Kidney capillary endothelial cell (primary cell): ENCODE measurements around the gene STRADB.
A peak's percentile ranks its signal among the peaks of the same experiment; 100 is the strongest.
"Not testable (repeated sequence)": the region's sequence is repeated elsewhere in the genome, so short reads cannot be mapped to it uniquely, and the experiment has no call there.

Experiments used
- DNase-seq: peaks from one replicate; pipeline ENCODE4 v3.0.0-alpha.2; 2018; ENCODE audit warnings: low spot score

Gene STRADB

DNA sequence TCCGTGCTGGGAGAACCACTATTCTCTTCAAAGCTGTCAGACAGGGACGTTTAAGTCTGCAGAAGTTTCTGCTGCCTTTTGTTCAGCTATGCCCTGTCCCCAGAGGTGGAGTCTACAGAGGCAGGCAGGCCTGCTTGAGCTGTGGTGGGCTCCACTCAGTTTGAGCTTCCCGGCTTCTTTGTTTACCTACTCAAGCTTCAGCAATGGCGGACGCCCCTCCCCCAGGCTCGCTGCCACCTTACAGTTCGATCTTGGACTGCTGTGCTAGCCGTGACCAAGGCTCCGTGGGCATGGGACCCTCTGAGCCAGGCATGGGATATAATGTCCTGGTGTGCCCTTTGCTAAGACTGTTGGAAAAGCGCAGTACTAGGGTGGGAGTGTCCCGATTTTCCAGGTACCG is 21.2 kb upstream of the STRADB start:
- not testable (repeated sequence) for DNase-seq

DNA sequence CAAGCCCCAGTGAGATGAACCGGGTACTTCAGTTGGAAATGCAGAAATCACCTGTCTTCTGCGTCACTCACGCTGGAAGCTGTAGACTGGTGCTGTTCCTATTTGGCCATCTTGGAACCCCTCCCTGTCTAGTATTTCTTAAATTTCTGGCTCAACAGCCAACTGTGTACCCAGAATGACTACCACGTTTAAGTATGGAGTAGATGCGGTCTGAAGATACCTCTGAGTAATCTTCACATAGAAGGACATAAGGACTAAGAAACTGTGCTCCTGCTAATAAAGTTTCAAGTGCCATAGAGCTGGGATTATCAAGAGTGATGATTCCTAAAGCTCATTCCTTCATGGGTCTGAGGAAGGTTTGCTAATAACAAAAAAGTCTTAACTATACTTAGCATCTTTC is 20.7 kb upstream of the STRADB start:
- no peak for DNase-seq

DNA sequence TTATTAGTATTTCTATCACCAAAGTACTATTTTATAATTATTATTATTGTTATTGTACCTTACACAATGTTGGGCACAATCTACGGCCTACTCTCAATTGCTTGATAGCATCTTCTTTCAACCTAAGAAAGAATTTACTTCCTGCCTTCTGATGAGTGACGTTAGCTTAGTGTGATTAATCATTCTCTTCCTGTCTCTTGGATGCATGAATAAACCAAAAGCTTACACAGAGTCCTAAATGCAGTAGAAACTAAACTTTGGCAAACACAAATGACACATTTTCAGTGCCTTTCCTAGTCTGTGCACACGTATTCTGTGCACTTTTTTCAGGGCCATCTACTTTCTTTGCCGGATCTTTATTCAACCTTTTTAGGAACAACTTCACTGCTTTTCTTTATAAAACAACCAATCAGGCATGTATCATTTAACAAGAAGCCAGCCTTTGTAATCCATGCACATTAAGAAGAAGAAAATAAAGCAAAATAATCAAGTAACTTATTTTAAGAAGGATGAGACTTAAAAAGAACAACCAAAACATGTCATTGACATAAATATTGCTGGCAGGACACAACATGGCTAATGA is 19.4 kb upstream of the STRADB start:
- DNase-seq: peak; percentile 82

DNA sequence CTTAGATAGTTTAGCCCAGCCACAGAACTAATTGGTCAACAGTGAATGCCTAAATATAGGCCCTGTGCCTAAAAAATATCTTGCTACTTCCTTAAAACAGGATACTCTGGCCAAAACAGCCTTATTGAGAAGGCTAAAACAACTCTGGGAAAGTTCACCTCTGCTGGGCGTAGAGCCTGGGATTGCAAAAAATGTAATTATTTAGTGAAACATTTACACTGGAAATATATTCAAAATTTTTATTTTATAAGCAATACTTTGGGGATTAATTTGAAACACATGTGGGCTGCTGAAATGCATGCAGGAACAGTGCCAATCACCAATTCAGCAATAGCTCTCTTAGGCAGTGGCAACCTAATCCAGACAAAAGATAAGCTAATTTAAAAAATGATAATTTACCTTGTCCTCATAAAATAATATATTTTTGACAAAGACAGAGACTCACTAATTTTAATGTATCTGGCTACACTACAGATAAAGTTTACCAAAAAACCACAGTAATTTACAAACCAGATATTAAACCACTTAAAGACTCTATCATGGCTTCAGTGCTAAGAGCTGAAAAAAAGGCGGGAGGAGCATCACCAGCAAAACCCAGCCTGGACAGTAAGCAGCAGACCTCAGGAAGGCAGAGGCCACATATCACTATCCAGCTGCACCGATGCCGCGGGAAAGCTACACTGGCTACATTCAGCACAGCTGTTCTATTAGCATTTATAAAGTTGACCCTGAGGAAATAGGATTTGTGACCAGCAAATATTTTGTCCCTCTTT is 18.7 kb upstream of the STRADB start:
- DNase-seq: peak; percentile 22

- DNase-seq: no peak
Measured at GRCh38 chr2:201433394-201433995, 18.0 kb upstream of the STRADB start.

- no peak for DNase-seq
Measured at GRCh38 chr2:201436141-201436540, 15.4 kb upstream of the STRADB start.

- not testable (repeated sequence) for DNase-seq
Measured at GRCh38 chr2:201439336-201439922, 12.1 kb upstream of the STRADB start.

GRCh38 chr2:201440182-201440581 is 11.4 kb upstream of the STRADB start:
- DNase-seq: no peak

DNA sequence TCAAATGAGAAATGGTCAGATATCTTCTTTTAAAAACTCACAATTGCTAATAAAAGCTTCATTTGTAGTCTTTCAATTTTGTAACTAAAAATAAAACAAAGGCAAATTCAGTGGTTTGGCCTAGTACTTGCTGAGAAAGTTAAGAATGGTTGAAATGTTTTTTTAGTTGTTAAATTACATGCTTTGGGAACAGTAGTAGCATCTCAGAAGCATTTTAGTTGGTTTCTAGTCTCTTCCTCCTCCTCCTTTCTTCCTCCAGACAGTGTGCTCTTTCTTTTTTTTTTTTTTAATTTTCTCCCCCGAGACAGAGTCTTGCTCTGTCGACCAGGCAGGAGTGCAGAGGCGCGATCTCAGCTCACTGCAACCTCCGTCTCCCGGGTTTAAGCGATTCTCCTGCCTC is 10.1 kb upstream of the STRADB start:
- DNase-seq: no peak

- DNase-seq: no peak
Measured at GRCh38 chr2:201444746-201445465, 6.6 kb upstream of the STRADB start.

GRCh38 chr2:201447086-201447485 is 4.5 kb upstream of the STRADB start:
- no peak for DNase-seq

- DNase-seq: no peak
Measured at GRCh38 chr2:201448061-201448460, 3.5 kb upstream of the STRADB start.

DNA sequence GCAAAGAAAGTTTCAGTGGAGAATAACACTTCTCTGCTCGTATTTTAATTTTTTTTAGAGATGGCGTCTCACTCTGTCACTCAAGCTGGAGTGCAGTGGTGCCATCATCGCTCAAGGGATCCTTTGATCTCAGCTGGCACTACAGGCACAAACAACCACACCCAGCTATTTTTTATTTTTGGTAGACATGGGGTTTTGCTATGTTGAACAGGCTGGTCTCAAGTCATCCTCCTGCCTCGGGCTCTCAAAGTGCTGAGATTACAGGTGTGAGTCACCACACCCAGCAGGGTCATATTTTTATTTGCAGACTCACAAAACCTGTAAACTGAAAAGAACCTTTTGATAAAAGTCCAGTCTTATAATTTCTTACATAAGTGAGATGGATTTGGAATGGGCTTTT is 2.8 kb upstream of the STRADB start:
- DNase-seq: no peak

DNA sequence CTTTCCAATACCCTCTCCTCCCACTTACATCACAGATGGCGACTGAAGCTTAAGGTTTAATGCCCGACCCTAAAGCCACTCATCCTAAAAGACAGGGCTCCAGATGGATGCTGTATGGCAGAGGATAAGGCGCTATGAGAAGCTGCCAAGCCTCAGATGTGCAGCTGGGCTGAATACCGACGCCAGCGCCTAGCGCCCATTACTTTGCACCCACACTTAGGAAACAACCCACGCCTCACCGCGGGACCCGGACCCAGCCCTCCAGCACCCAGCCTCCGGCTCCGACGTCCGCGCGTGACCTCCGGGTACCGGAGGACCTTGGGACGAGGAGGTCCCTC is 617 bp upstream of the STRADB start:
- no peak for DNase-seq

DNA sequence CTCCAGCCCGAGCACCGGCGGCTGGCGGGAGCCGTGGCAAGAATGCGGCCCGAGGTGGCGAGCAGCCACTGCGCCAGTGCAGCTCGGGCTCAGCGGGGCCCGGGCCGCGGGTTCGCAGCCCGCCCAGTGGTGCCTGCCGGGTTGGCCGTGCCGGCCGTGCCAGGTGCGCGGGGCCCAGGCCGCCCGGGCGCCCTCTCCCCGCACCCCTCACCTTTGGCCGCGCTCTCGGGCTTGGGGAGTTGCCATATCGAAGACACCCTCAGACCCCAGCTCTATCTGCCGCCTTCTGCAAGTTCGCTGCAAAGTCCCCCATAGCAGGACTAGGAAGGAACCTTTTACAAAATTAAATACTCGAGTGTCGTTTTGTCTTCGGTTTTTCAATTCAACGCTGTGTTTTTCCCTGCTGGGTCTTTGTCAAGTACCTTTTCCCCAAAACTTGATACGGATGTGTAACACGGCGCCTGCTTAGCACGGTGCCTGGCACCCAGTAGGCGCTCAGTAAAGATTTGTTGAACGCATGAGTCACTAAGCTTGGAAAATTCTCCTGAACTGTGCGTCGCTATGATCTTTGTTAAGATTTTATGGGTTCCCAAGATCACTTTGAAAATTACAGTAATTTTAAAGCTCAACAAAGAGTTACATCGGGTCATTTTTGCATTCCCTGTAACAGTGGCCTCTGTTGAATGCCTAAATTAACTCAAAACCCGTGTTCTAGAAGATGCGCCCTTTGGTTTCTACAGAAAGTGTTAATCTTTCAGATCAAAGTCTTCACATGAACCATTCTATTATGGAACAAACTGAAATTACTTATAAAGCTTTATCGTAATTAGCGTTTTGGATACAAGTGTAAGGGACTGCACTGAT is 750 bp downstream of the STRADB start:
- DNase-seq: peak; percentile 30

DNA sequence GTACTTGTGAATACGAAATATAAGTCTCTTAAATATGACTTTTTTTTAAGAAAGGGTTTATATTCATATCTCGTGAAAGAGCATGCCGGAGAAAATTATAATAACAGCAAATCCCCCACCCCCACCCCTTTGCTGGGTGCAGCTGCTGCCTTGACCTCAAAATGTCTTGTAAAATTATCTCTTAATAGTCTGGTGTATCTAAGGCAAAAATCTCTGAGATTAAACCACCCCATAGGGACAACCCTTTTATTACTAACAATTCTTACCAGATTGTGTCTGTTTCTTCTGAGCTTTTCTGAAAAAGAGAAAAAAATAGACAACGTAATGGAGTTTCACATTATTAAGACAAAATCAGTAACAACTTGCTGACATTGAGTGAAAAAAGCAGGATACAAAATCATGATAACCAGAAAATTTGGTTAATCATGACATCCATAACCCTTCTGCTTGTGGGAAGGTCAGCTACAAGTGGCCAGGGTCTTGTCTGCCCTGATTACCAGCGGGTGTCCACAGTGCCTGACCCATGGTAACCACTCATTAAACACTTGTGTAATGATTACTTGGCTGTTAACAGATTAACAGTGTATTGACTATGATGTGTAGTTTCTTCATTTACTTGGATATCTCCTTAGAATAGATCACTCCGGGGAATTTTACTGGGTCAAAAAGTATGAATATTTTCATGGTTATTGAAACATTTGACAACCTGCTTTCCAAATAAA is 1.5 kb downstream of the STRADB start:
- no peak for DNase-seq

GRCh38 chr2:201458381-201458780 is 6.8 kb downstream of the STRADB start:
- DNase-seq: no peak

DNA sequence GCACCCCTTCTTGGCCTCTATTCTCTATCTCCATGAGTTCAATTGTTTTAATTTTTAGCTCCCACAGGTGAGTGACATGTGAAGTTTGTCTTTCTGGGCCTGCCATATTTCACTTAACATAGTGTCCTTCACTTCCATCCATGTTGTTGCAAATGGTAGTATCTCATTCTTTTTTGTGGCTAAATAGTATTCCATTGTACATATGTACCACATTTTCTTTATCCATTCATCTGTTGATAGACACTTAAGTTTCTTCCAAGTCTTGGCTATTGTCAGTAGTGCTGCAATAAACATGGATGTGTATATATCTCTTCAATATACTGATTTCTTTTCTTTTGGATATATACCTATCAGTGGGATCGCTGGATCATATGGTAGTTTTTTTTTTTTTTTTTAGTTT is 9.0 kb downstream of the STRADB start:
- DNase-seq: no peak

- DNase-seq: no peak
Measured at GRCh38 chr2:201464547-201464946, 13.0 kb downstream of the STRADB start.

GRCh38 chr2:201465524-201465971 is 14.0 kb downstream of the STRADB start:
- no peak for DNase-seq
